CD4-positive, alpha-beta memory T cell (primary cell): Measurements from ENCODE around the gene KCTD5. TPM values are rescaled to one million over a fixed set of nuclear protein-coding genes. Genes with fewer than 3 reads are reported as not detected.
"Not testable (repeated sequence)": the region's sequence is repeated elsewhere in the genome, so short reads cannot be mapped to it uniquely, and the experiment has no call there.

Experiments
- CTCF ChIA-PET: fragments of 350-600 bp; sonication (Branson Sonifier 250); formaldehyde crosslinking; loops from one replicate; lab custom pipeline; 2021; ENCODE audit warnings: inconsistent platforms; ENCODE audit not compliant: partially characterized antibody; lab: Charles Lee
- POLR2A ChIA-PET: fragments of 350-600 bp; sonication (Branson Sonifier 250); formaldehyde crosslinking; loops from one replicate; lab custom pipeline; 2021; ENCODE audit not compliant: partially characterized antibody; lab: Charles Lee
- DNase-seq, 5 donors: peaks; one replicate each; pipeline versions ENCODE4 v3.0.0 to v3.0.0-alpha.2; 2020 to 2022; ENCODE audit warnings: mixed read lengths in 1 of 5
- H3K27ac ChIP-seq: one replicate; pipeline ENCODE4 v1.7.0; 2013; ENCODE audit warnings: low read depth, low read length
- H3K27me3 ChIP-seq: 2 replicates; pipeline ENCODE4 v1.7.0; 2013; ENCODE audit warnings: mild to moderate bottlenecking, low read length, moderate library complexity; ENCODE audit not compliant: insufficient read depth
- H3K36me3 ChIP-seq: 2 replicates; pipeline ENCODE4 v1.7.0; 2013; ENCODE audit warnings: mild to moderate bottlenecking, low read length, moderate library complexity; ENCODE audit not compliant: insufficient read depth
- H3K4me1 ChIP-seq: 2 replicates; pipeline ENCODE4 v1.7.0; 2013; ENCODE audit warnings: mild to moderate bottlenecking, low read length, moderate library complexity; ENCODE audit not compliant: insufficient read depth
- H3K4me3 ChIP-seq, 2 donors: one replicate each; pipeline ENCODE4 v1.7.0; 2013; ENCODE audit warnings: low read length in 2 of 2, mild to moderate bottlenecking in 1 of 2
- H3K9me3 ChIP-seq, 2 donors: one replicate each; pipeline ENCODE4 v1.7.0; 2013; ENCODE audit warnings: low read length in 2 of 2, control low read depth in 1 of 2; ENCODE audit not compliant: control insufficient read depth in 1 of 2
- H3K27ac Mint-ChIP-seq, 7 donors: one replicate each; pipeline ENCODE4 v1.8.0; 2020 to 2021; ENCODE audit warnings: mixed read lengths in 7 of 7, mild to moderate bottlenecking in 6 of 7, inconsistent platforms in 3 of 7, moderate library complexity in 3 of 7
- H3K27me3 Mint-ChIP-seq, 2 donors: one replicate each; pipeline ENCODE4 v1.8.0; 2020 to 2021; ENCODE audit warnings: mixed read lengths in 2 of 2
- H3K36me3 Mint-ChIP-seq, 2 donors: one replicate each; pipeline ENCODE4 v1.8.0; 2020 to 2021; ENCODE audit warnings: mixed read lengths in 2 of 2, inconsistent platforms in 1 of 2, mild to moderate bottlenecking in 1 of 2
- H3K4me1 Mint-ChIP-seq, 4 donors: one replicate each; pipeline ENCODE4 v1.8.0; 2020 to 2021; ENCODE audit warnings: mixed read lengths in 4 of 4, mild to moderate bottlenecking in 1 of 4
- H3K4me3 Mint-ChIP-seq, 8 donors: one replicate each; pipeline ENCODE4 v1.8.0; 2020 to 2021; ENCODE audit warnings: mixed read lengths in 8 of 8, mild to moderate bottlenecking in 7 of 8, moderate library complexity in 6 of 8, inconsistent platforms in 3 of 8
- H3K9me3 Mint-ChIP-seq, 8 donors: one replicate each; pipeline ENCODE4 v1.8.0; 2020 to 2021; ENCODE audit warnings: mixed read lengths in 8 of 8, mild to moderate bottlenecking in 5 of 8, inconsistent platforms in 3 of 8, moderate library complexity in 1 of 8
- intact Hi-C: fragments of 100-400 bp; cut with micrococcal nuclease; formaldehyde crosslinking; loops from one replicate; pipeline ENCODE4 v1.15.1; 2023
- polyA plus RNA-seq, 2 donors: library from polyadenylated mRNA; unstranded; fragments of 300-500 nt; fragmentation: Illumina TruSeq; gene quantifications; one replicate each; pipeline ENCODE4 v1.2.3, GENCODE V29; 2021
- total RNA-seq, 2 experiments: library from RNA; stranded (reverse); gene quantifications; one replicate each; pipeline ENCODE4 v1.2.3, GENCODE V29; 2021

KCTD5 gene
- total and polyA plus RNA-seq, 4 experiments from 2014 or later, result 19.6 to 27.1 (median 24.6) TPM

DNA sequence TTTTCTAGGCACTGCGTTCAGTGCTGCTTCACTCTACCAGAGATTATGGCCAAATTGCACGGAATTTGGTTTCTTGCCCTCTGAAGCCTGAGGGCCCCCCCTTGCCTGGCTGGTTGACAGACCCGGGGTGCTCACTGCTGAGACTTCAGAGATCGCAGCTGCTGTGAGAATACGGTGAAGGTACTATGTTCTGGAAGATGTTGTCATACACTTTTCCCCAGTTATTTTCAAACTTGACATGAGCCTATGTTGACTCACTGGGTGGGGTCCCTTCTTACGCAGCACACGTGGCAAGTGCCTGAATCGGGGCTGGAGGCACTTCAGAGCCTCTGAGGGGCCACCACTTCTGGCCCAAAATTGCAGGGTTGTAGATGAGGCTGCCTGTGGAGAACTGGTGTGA is 2.0 kb upstream of the KCTD5 start:
- DNase-seq, H3K9me3 ChIP-seq, H3K9me3 Mint-ChIP-seq, intact Hi-C loops, CTCF ChIA-PET, POLR2A ChIA-PET, H3K36me3 ChIP-seq, H3K27me3 ChIP-seq, H3K27me3 Mint-ChIP-seq, H3K36me3 Mint-ChIP-seq, H3K27ac Mint-ChIP-seq, H3K4me3 ChIP-seq, H3K27ac ChIP-seq: not testable (repeated sequence)
- peaks cover 25% of the 10 kb centered on the region for H3K4me1 ChIP-seq
- H3K4me1 Mint-ChIP-seq, result peaks cover 8 to 22% (median 15%) of the 10 kb centered on the region in 4 donors
- H3K4me3 Mint-ChIP-seq, result peak overlapping the region in 2 of 8 donors; percentile 16 to 68

DNA sequence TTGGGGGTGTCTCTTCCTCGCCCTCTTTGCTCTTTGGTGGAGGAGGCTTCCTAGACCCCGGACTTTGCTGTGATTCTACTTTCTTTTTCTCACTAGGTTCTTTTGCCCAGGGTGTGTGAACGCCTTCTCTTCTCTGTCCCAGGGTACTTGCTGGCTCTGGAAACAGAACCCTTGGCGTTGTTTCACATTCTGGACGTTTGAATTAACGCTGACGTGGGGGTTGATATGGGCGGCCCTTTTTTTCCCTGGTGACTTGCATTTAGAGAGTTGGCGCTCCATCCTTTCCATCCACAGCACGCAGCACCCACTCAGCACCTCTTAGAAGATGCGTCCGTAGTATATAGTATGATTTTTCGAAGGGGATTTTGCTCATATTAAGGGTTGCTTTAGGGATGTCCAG is 718 bp downstream of the KCTD5 start:
- H3K36me3 ChIP-seq, intact Hi-C loops, H3K9me3 Mint-ChIP-seq, H3K27me3 ChIP-seq, H3K27me3 Mint-ChIP-seq, H3K9me3 ChIP-seq, DNase-seq, CTCF ChIA-PET, H3K36me3 Mint-ChIP-seq: not testable (repeated sequence)
- peak overlapping the region; percentile 86 to 97 (median 94) for H3K4me3 Mint-ChIP-seq
- Histone ChIP-seq H3K4me1 (peaks cover 39% of the 10 kb centered on the region), H3K27ac (peak overlapping the region; percentile 79), H3K4me3 (peak overlapping the region; percentile 96 to 98)
- peaks cover 17 to 36% (median 28%) of the 10 kb centered on the region in 4 donors for H3K4me1 Mint-ChIP-seq
- peak overlapping the region; percentile 70 to 92 (median 87) for H3K27ac Mint-ChIP-seq
- POLR2A ChIA-PET, result interaction anchor here (0.6 to 1.4 kb wide), 8 partner anchors 9 to 200 kb away, joined by 4 to 36 read pairs (median 6); partner anchors contain the start of genes FLYWCH2 and SRRM2

GRCh38 chr16:2686075-2686474 is 3.8 kb downstream of the KCTD5 start:
- CTCF ChIA-PET, H3K27me3 Mint-ChIP-seq, H3K27me3 ChIP-seq, H3K9me3 ChIP-seq, H3K9me3 Mint-ChIP-seq, POLR2A ChIA-PET, H3K4me3 ChIP-seq, H3K27ac Mint-ChIP-seq, H3K4me3 Mint-ChIP-seq, H3K36me3 ChIP-seq, H3K27ac ChIP-seq, H3K36me3 Mint-ChIP-seq, DNase-seq, intact Hi-C loops: not testable (repeated sequence)
- H3K4me1 ChIP-seq, result peaks cover 36% of the 10 kb centered on the region
- H3K4me1 Mint-ChIP-seq, result peaks cover 15 to 41% (median 28%) of the 10 kb centered on the region in 4 donors

- Histone ChIP-seq H3K27me3 (no peaks in the 10 kb centered on the region), H3K36me3 (no peaks in the 10 kb centered on the region), H3K9me3 (no peaks in the 10 kb centered on the region), H3K4me1 (peaks cover 27% of the 10 kb centered on the region), H3K4me3 (no peak overlapping the region), H3K27ac (no peak overlapping the region)
- Mint-ChIP-seq H3K9me3 (no peaks in the 10 kb centered on the region), H3K4me3 (peak overlapping the region; percentile 13 to 77 (median 62)), H3K4me1 (peaks cover 14 to 36% (median 26%) of the 10 kb centered on the region in 4 donors), H3K36me3 (peaks cover 2 to 5% of the 10 kb centered on the region in 2 donors), H3K27ac (peak overlapping the region; percentile 79 to 91 (median 85)), H3K27me3 (no peaks in the 10 kb centered on the region)
- ChIA-PET POLR2A (no interaction called here), CTCF (no interaction called here)
- intact Hi-C loops, result no loop called here
- no peak for DNase-seq
Observed at GRCh38 chr16:2686912-2687507, 4.7 kb downstream of the KCTD5 start.

DNA sequence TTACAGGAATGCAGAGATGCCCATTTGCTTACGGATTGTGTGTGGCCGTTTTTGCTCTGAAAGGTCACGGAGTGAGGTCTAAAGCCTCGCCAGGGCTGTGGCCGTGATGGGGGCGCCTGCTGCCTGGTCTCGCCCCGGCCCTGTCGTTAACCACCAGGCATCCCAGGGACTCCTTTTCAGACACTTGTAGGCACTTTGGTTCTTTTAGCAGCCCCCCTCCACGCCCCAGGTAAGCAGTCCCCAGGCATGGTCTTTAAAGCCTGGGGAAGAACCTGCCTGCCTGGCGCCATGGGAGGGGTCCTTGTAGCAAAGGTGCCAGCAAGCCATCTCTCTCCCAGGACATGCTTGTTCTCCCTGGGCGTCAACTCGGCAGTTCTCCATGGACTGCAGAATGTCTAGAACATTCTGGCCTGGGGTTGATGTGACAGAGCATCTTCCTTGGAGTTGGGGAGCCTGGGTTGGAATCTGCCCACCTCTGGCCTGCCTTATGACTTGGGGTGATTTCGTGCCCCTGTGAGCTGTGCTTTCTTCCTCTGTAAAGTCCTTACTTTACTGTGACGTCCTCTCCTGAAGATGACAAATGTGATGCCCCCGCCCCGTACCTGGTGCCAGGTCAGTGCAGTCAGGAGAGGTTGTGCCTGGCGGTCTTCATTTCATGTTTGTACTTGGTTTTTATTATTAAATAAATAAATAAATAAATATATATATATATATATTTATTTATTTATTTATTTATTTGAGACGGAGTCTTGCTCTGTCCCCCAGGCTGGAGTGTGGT is 5.4 kb downstream of the KCTD5 start:
- Mint-ChIP-seq H3K27me3 (no peaks in the 10 kb centered on the region), H3K4me3 (peak overlapping the region in 6 of 8 donors; percentile 29 to 77 (median 68)), H3K9me3 (no peaks in the 10 kb centered on the region), H3K36me3 (peaks cover 0 to 2% of the 10 kb centered on the region in 2 donors), H3K27ac (peak overlapping the region in 6 of 7 donors; percentile 80 to 91 (median 86)), H3K4me1 (peaks cover 12 to 34% (median 23%) of the 10 kb centered on the region in 4 donors)
- H3K9me3 ChIP-seq, result no peaks in the 10 kb centered on the region
- H3K4me1 ChIP-seq, result peaks cover 26% of the 10 kb centered on the region
- no peaks in the 10 kb centered on the region for H3K36me3 ChIP-seq
- H3K27ac ChIP-seq, result no peak overlapping the region
- no peak overlapping the region for H3K4me3 ChIP-seq
- ChIA-PET CTCF (no interaction called here), POLR2A (no interaction called here)
- no peak for DNase-seq
- intact Hi-C loops, result no loop called here
- H3K27me3 ChIP-seq, result no peaks in the 10 kb centered on the region

DNA sequence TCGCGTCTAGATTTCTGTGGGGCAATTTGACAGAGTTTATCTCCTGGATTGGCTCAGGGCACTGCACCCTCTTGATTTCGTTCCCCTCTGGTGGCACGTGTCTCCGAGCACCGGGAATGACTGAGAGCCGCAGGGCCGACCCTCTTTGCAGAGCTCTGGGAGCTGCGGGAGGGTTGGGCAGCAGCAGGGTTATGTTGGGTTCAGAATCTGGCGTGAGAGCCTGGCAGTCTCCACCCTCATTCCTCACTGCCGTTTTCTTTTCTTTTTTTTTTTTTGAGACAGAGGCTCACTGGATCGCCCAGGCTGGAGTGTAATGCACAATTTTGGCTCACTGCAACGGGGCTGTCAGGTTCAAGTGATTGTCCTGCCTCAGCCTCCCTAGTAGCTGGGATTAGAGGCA is 7.1 kb downstream of the KCTD5 start:
- POLR2A ChIA-PET, result not testable (repeated sequence)

DNA sequence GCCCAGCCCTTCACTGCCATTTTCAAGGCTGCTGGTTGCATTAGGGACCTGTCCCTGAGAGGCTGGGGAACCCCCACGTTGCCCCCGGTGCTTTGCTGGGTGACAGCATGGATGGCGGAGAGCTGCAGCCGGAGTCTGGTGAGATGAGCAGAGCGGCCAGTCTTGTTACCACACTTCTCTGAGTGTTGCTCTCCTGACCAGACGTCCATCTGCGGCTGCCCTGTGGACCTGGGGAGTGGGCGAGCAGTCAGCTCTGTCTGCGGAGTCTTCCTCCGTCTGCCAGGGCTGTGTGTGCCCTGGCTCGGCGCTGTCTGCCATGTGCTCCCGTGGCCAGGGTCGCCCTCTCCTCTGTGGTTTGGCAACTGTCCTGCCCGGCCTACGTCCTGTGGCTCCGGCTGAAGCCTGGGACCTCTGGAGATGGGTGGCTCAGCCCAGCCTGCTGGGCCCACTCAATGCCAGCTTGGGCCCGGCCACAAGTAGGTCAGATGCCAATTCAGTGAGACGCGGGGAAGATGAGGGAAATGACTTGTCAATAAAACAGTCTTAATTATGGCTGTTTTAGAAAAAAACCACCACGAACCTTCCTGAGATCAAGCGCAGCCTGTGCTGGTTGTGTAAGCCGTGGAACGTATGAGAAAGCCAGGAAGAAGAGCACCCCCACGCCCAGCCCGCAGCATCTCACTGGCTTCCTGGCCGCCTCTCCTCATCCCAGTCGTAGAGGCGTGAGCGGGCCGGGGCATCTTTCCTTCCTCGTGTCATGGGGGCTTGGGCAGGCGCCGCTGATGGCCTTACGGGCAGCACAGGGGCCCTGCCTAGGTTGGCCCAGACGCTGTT is 7.9 kb downstream of the KCTD5 start:
- peak overlapping the region in 1 of 7 donors; percentile 68 for H3K27ac Mint-ChIP-seq
- Histone ChIP-seq H3K36me3 (no peaks in the 10 kb centered on the region), H3K27ac (no peak overlapping the region), H3K9me3 (no peaks in the 10 kb centered on the region), H3K4me3 (no peak overlapping the region), H3K27me3 (no peaks in the 10 kb centered on the region), H3K4me1 (peaks cover 14% of the 10 kb centered on the region)
- H3K27me3 Mint-ChIP-seq, result no peaks in the 10 kb centered on the region
- H3K36me3 Mint-ChIP-seq, result peaks cover 0 to 3% of the 10 kb centered on the region in 2 donors
- no peak overlapping the region for H3K4me3 Mint-ChIP-seq
- DNase-seq, result no peak
- CTCF ChIA-PET, result no interaction called here
- peaks cover 9 to 23% (median 15%) of the 10 kb centered on the region in 4 donors for H3K4me1 Mint-ChIP-seq
- intact Hi-C loops, result no loop called here
- peaks cover 0 to 2% (median 0%) of the 10 kb centered on the region in 8 donors for H3K9me3 Mint-ChIP-seq
- POLR2A ChIA-PET, result interaction anchor here (1.2 kb wide), 1 partner anchor 8 kb away, joined by 7 read pairs; the partner anchor contains the start of gene KCTD5

More for the DNA sequence above, 7.1 kb downstream of the KCTD5 start:
- CTCF ChIA-PET, H3K27ac ChIP-seq, H3K9me3 ChIP-seq, H3K27ac Mint-ChIP-seq, H3K36me3 ChIP-seq, H3K4me3 ChIP-seq, H3K36me3 Mint-ChIP-seq, H3K9me3 Mint-ChIP-seq, H3K4me3 Mint-ChIP-seq, DNase-seq, H3K27me3 Mint-ChIP-seq, intact Hi-C loops, H3K27me3 ChIP-seq: not testable (repeated sequence)
- H3K4me1 ChIP-seq, result peaks cover 18% of the 10 kb centered on the region
- peaks cover 10 to 29% (median 19%) of the 10 kb centered on the region in 4 donors for H3K4me1 Mint-ChIP-seq
